Bronchial epithelial cell (primary cell): ENCODE data around the gene GNAI3. TPM values are rescaled to one million over a fixed set of nuclear protein-coding genes. Genes with fewer than 3 reads are reported as not detected.

Experiments used
- DNase-seq: peaks from one replicate; pipeline ENCODE4 v3.0.0-alpha.2; 2010; ENCODE audit warnings: low read depth
- FAIRE-seq: peaks from 2 replicates; lab custom pipeline; 2011; peaks lifted over from hg19 to GRCh38; lab: Jason Lieb, UNC
- H3K27me3 ChIP-seq: 2 replicates; pipeline ENCODE4 v1.5.1; 2011; ENCODE audit warnings: low read length; ENCODE audit not compliant: control insufficient read depth, insufficient read depth
- H3K36me3 ChIP-seq: 2 replicates; pipeline ENCODE4 v1.5.1; 2011; ENCODE audit warnings: low read length; ENCODE audit not compliant: control insufficient read depth, insufficient read depth
- H3K4me3 ChIP-seq: 2 replicates; pipeline ENCODE4 v1.5.1; 2011; ENCODE audit warnings: mild to moderate bottlenecking, low read depth, low read length, control low read depth
- total RNA-seq: library from RNA; depleted of rRNA; stranded (reverse); fragments of >200 nt; gene quantifications from 2 replicates; pipeline ENCODE4 v1.2.1, GENCODE V29; 2014
- TF ChIP-seq, protein P1 (sequence below): IDR thresholded peaks from 2 replicates; pipeline ENCODE4 v1.5.1; 2011; ENCODE audit warnings: mild to moderate bottlenecking, moderate library complexity, low read length, control low read depth, inconsistent platforms; ENCODE audit not compliant: insufficient read depth, severe bottlenecking

GNAI3 gene
- total RNA-seq, 1 donor from 2014 or later, result 18.7 TPM

DNA sequence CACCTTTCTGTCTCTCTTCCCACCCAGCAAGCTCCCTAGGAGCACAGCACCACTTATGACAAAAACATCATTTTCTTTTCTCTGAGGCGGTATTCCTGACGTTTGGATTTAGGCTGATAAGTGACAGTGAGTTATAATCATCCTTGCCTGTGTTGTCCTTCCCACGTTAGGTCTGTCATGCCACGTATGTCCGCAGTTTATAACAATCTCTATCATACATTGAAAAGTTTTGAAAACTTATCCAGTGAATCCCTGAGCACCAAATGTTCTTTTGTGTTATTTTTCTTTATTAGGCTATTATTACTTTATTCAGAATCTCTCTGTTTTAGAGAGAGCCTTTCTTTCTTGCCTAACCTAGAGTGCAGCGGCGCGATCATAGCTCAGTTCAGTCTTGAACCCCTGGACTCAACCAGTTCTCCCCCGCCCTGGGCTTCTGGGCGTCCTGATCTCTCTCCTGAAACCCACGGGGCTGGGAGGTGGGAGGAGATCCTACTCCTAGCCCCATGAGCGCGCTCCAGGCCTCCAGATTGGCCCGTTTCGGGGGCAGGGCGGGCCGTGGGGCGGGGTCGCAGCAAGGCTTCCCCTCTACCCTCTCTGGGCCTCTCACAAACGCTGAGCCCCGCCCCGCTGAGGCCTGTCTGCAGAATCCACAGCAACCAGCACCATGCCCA, 119.2 kb downstream of the GNAI3 start, which contains the start of gene GSTM2:
Gene GSTM2 (plus strand): TSS at position 606 of the 671 bp plus-strand sequence. CDS start 59 bp downstream, at position 665.
- FAIRE-seq, result no peak
- DNase-seq, result peak; percentile 63
- peak within 1 kb of the TSS; percentile 17 for H3K4me3 ChIP-seq
- TF ChIP-seq, protein P1, sequence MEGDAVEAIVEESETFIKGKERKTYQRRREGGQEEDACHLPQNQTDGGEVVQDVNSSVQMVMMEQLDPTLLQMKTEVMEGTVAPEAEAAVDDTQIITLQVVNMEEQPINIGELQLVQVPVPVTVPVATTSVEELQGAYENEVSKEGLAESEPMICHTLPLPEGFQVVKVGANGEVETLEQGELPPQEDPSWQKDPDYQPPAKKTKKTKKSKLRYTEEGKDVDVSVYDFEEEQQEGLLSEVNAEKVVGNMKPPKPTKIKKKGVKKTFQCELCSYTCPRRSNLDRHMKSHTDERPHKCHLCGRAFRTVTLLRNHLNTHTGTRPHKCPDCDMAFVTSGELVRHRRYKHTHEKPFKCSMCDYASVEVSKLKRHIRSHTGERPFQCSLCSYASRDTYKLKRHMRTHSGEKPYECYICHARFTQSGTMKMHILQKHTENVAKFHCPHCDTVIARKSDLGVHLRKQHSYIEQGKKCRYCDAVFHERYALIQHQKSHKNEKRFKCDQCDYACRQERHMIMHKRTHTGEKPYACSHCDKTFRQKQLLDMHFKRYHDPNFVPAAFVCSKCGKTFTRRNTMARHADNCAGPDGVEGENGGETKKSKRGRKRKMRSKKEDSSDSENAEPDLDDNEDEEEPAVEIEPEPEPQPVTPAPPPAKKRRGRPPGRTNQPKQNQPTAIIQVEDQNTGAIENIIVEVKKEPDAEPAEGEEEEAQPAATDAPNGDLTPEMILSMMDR, result no peak
- H3K27me3 ChIP-seq, result no peaks in the 10 kb centered on the region
- H3K36me3 ChIP-seq, result no peaks in the 10 kb centered on the region

Other genes with a start within 250 kb of the GNAI3 start
- 0.26 TPM in 1 of 2 replicates, not detected in the other for gene MYBPHL, start 241.6 kb upstream of the GNAI3 start, total RNA-seq
- gene SORT1, start 150.7 kb upstream of the GNAI3 start, total RNA-seq, result 7.9 and 31.1 TPM in 2 replicates
- gene PSMA5, start 122.2 kb upstream of the GNAI3 start, total RNA-seq, result 31.0 and 42.9 TPM in 2 replicates
- gene SYPL2, start 82.1 kb upstream of the GNAI3 start, total RNA-seq, result not detected in 2 replicates
- gene ATXN7L2, start 64.7 kb upstream of the GNAI3 start, total RNA-seq, result 0.64 and 1.3 TPM in 2 replicates
- gene CYB561D1, start 54.5 kb upstream of the GNAI3 start, total RNA-seq, result 5.0 and 8.1 TPM in 2 replicates
- gene AMIGO1, start 38.9 kb upstream of the GNAI3 start, total RNA-seq, result 0.13 and 0.26 TPM in 2 replicates
- not detected in 2 replicates for gene GPR61, start 8.7 kb upstream of the GNAI3 start, total RNA-seq
- gene GNAT2, start 71.0 kb downstream of the GNAI3 start, total RNA-seq, result 0.26 TPM in 1 of 2 replicates, not detected in the other
- gene AMPD2, start 71.2 kb downstream of the GNAI3 start, total RNA-seq, result 14.8 and 21.9 TPM in 2 replicates
- gene GSTM4, start 107.5 kb downstream of the GNAI3 start, total RNA-seq, result 0.53 and 1.9 TPM in 2 replicates
- gene GSTM2, start 119.4 kb downstream of the GNAI3 start, total RNA-seq, result 0.26 TPM in 2 replicates
- gene GSTM1, start 139.2 kb downstream of the GNAI3 start, total RNA-seq, result 0.90 and 2.6 TPM in 2 replicates
- gene GSTM5, start 163.6 kb downstream of the GNAI3 start, total RNA-seq, result not detected in 2 replicates
- gene GSTM3, start 192.4 kb downstream of the GNAI3 start, total RNA-seq, result 4.7 TPM in 2 replicates
- not detected in 2 replicates for gene EPS8L3, start 215.3 kb downstream of the GNAI3 start, total RNA-seq